Lung (tissue), 12 donors: ENCODE measurements around the gene GNRH2. TPM values are rescaled to one million over a fixed set of nuclear protein-coding genes. Genes with fewer than 3 reads are reported as not detected.
"Not testable (repeated sequence)": the region's sequence is repeated elsewhere in the genome, so short reads cannot be mapped to it uniquely, and the experiment has no call there.

ENCODE experiments used
- ATAC-seq: fragments of 200-7000 bp; cut with Tn5 transposase; one replicate; pipeline ENCODE4 v1.9.1; 2020; ENCODE audit warnings: moderate number of reproducible peaks; ENCODE audit not compliant: insufficient read depth, low FRiP score
- DNase-seq, 3 donors: peaks; one replicate each; pipeline ENCODE4 v3.0.0-alpha.2; 2013 to 2017
- H3K27ac ChIP-seq, 2 donors: one replicate each; pipeline ENCODE4 v1.5.1; 2013; ENCODE audit warnings: mild to moderate bottlenecking in 2 of 2, moderate library complexity in 2 of 2, control low read depth in 1 of 2, inconsistent platforms in 1 of 2, low read depth in 1 of 2, low read length in 1 of 2
- H3K27me3 ChIP-seq, 3 donors: one replicate each; pipeline ENCODE4 v1.5.1; 2013; ENCODE audit warnings: low read length in 2 of 3; ENCODE audit not compliant: control insufficient read depth in 3 of 3, insufficient read depth in 3 of 3
- H3K36me3 ChIP-seq, 4 donors: one replicate each; pipeline ENCODE4 v1.5.1; 2013; ENCODE audit warnings: low read length in 4 of 4, mild to moderate bottlenecking in 1 of 4, moderate library complexity in 1 of 4; ENCODE audit not compliant: control insufficient read depth in 4 of 4, insufficient read depth in 4 of 4
- H3K4me1 ChIP-seq, 5 donors: one replicate each; pipeline ENCODE4 v1.5.1; 2013; ENCODE audit warnings: low read length in 5 of 5, mild to moderate bottlenecking in 2 of 5, moderate library complexity in 1 of 5; ENCODE audit not compliant: control insufficient read depth in 5 of 5, insufficient read depth in 5 of 5
- H3K4me3 ChIP-seq: one replicate; pipeline ENCODE4 v1.5.1; 2013; ENCODE audit warnings: mild to moderate bottlenecking, control low read depth, moderate library complexity
- H3K9ac ChIP-seq, 2 donors: one replicate each; pipeline ENCODE4 v1.5.1; 2013; ENCODE audit warnings: low read length in 2 of 2, control low read depth in 1 of 2; ENCODE audit not compliant: insufficient read depth in 1 of 2
- H3K9me3 ChIP-seq, 4 donors: one replicate each; pipeline ENCODE4 v1.5.1; 2013; ENCODE audit warnings: low read length in 3 of 4, mild to moderate bottlenecking in 1 of 4, moderate library complexity in 1 of 4; ENCODE audit not compliant: control insufficient read depth in 4 of 4, insufficient read depth in 3 of 4
- WGBS, 2 donors: extraction: QIAGEN DNeasy Blood & Tissue Kit; methylation state at CpG; one replicate each; pipeline ENCODE4 v1.1.7; 2013; 5-methylcytosine and 5-hydroxymethylcytosine counted together
- polyA plus RNA-seq, 2 donors: library from polyadenylated mRNA; stranded (reverse); fragments of 200-250 nt; gene quantifications; one replicate each; pipeline ENCODE4 v1.2.1, GENCODE V29; 2013
- total RNA-seq, 2 donors: library from RNA; depleted of rRNA in 1 of 2; stranded (reverse); fragments of >200 nt in 1 of 2; gene quantifications; one replicate each; pipeline ENCODE4 v1.2.1, GENCODE V29; 2014 to 2021
- TF ChIP-seq, protein P1 (sequence below): IDR thresholded peaks from 2 replicates; pipeline ENCODE4 v1.5.1; 2012; ENCODE audit warnings: mild to moderate bottlenecking; ENCODE audit errors: control extremely low read depth, extremely low read depth
- donor health status: control.
- donor health status: control.
- donor health status: Bipolar disorder and iron deficiency.
- donor health status: healthy.
- donor health status: DM: yes; HTN: yes; CAD: no.

GNRH2 gene
- total and polyA plus RNA-seq, 4 donors: 0.14 to 0.46 (median 0.16) TPM; not detected in 1

DNA sequence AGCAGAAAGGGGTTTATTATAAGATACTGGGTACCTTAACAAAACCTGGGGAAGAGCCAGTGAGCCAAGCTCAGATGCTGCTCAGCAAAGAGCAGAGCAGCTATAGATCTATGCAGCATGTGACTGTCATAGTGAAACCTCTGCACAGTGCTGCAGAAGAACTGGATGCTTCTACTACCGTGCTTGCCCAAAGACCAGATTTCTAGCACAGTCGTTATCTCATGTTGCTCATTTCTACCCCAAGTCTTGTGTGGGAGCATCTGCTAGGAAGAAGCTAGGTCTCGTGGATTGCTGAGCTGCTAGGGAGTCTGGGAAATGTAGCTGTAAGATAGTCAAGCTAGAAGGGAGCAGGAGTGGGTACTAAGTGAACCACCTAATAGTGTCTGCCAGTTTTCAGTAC is 31.7 kb upstream of the GNRH2 start:
- H3K27ac ChIP-seq: no peak overlapping the region
- H3K4me3 ChIP-seq: no peak overlapping the region
- H3K4me1 ChIP-seq: no peaks in the 10 kb centered on the region
- H3K27me3 ChIP-seq: no peaks in the 10 kb centered on the region
- no peak for ATAC-seq
- DNase-seq: no peak
- peaks cover 6 to 24% (median 15%) of the 10 kb centered on the region in 4 donors for H3K36me3 ChIP-seq
- 91 to 96% methylated on average over 3 of the region's 3 CpGs for WGBS, 2 donors
- no peaks in the 10 kb centered on the region for H3K9me3 ChIP-seq
- H3K9ac ChIP-seq: no peak overlapping the region
- TF ChIP-seq, protein P1, sequence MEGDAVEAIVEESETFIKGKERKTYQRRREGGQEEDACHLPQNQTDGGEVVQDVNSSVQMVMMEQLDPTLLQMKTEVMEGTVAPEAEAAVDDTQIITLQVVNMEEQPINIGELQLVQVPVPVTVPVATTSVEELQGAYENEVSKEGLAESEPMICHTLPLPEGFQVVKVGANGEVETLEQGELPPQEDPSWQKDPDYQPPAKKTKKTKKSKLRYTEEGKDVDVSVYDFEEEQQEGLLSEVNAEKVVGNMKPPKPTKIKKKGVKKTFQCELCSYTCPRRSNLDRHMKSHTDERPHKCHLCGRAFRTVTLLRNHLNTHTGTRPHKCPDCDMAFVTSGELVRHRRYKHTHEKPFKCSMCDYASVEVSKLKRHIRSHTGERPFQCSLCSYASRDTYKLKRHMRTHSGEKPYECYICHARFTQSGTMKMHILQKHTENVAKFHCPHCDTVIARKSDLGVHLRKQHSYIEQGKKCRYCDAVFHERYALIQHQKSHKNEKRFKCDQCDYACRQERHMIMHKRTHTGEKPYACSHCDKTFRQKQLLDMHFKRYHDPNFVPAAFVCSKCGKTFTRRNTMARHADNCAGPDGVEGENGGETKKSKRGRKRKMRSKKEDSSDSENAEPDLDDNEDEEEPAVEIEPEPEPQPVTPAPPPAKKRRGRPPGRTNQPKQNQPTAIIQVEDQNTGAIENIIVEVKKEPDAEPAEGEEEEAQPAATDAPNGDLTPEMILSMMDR: no peak

DNA sequence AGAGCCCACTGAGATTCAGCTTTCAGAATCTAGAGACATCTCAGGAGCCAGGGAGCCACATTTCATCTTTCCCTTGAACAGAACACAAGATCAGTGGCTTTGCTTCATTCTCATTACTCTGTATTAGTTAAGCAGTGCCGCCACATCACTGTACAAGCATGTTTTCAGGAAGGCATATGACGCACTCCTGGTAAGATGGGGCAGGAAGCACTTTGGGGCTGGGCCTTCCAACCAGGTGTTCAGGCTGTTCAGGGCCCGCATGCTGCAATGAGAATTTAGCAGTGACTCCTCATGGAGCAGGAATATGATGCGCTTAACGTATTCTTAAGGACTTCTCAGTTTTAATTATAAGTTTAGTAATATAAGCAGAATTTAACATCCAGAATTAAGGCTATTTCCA is 29.7 kb upstream of the GNRH2 start:
- Histone ChIP-seq H3K9me3 (no peaks in the 10 kb centered on the region), H3K27me3 (no peaks in the 10 kb centered on the region), H3K27ac (no peak overlapping the region), H3K4me3 (no peak overlapping the region), H3K36me3 (peaks cover 11 to 28% (median 16%) of the 10 kb centered on the region in 4 donors), H3K4me1 (no peaks in the 10 kb centered on the region), H3K9ac (no peak overlapping the region)
- ATAC-seq (no peak), DNase-seq (no peak)
- TF ChIP-seq, protein P1: no peak
- WGBS, 2 donors: 96 to 98% methylated on average over 5 of the region's 5 CpGs

DNA sequence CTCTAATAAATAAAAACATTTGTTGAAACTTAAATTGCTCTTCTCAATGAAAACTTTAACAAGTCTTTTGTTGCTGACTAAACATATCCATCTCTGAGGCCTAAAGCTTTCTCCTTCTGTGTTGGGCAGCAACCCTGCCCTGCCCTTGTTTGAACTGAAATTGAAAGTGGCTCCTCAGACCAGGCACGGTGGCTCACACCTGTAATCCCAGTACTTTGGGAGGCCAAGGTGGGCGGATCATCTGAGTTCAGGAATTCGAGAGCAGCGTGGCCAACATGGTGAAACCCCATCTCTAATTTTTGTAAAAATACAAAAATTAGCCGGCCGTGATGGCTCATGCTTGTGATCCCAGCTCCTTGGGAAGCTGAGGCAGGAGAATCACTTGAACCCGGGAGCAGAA is 29.2 kb upstream of the GNRH2 start:
- H3K27me3 ChIP-seq: no peaks in the 10 kb centered on the region
- 95% methylated on average over 7 of the region's 7 CpGs for WGBS, 2 donors
- peaks cover 11 to 28% (median 16%) of the 10 kb centered on the region in 4 donors for H3K36me3 ChIP-seq
- DNase-seq (no peak), ATAC-seq (no peak)
- H3K27ac ChIP-seq: no peak overlapping the region
- TF ChIP-seq, protein P1: no peak
- H3K9me3 ChIP-seq: no peaks in the 10 kb centered on the region
- H3K9ac ChIP-seq: no peak overlapping the region
- H3K4me1 ChIP-seq: no peaks in the 10 kb centered on the region
- H3K4me3 ChIP-seq: no peak overlapping the region

- Histone ChIP-seq H3K36me3 (peaks cover 11 to 28% (median 16%) of the 10 kb centered on the region in 4 donors), H3K4me3 (no peak overlapping the region), H3K4me1 (no peaks in the 10 kb centered on the region), H3K27me3 (no peaks in the 10 kb centered on the region), H3K9me3 (no peaks in the 10 kb centered on the region), H3K27ac (no peak overlapping the region), H3K9ac (no peak overlapping the region)
- ATAC-seq (no peak), DNase-seq (no peak)
- TF ChIP-seq, protein P1: no peak
- 71 to 93% methylated on average over 3 of the region's 3 CpGs for WGBS, 2 donors
Measured at GRCh38 chr20:3014662-3015061, 28.8 kb upstream of the GNRH2 start.

GRCh38 chr20:3015302-3015701 is 28.1 kb upstream of the GNRH2 start:
- H3K9me3 ChIP-seq, ATAC-seq, H3K4me3 ChIP-seq, H3K27ac ChIP-seq, H3K27me3 ChIP-seq, H3K4me1 ChIP-seq, H3K9ac ChIP-seq, DNase-seq: not testable (repeated sequence)
- 91 to 98% methylated on average over 5 of the region's 5 CpGs for WGBS, 2 donors
- peaks cover 11 to 25% (median 14%) of the 10 kb centered on the region in 4 donors for H3K36me3 ChIP-seq
